ENCODE measurements around the gene RPS2. TPM values are rescaled to one million over a fixed set of nuclear protein-coding genes. Genes with fewer than 3 reads are reported as not detected.

Gene RPS2
- polyA plus RNA-seq, 1 of the 3 experiments (the other 2 are of a cell fraction): 6,384 TPM

GRCh38 chr16:2005646-2006045 lies 41.0 kb upstream of the RPS2 start:
- Histone ChIP-seq H3K4me2 (no peak overlapping the region), H3K9ac (no peak overlapping the region), H3K36me3 (replicated peaks in 1 of 2; ENCODE audit: control insufficient read depth in 1 of 2, insufficient read depth in 2 of 2, low read length in 1 of 2) (peaks cover 3 to 35% of the 10 kb centered on the region in 2 experiments), H3K27me3 (ENCODE audit: insufficient read depth) (no peaks in the 10 kb centered on the region), H3K9me2 (no peaks in the 10 kb centered on the region), H4K20me1 (ENCODE audit: insufficient read depth) (peaks cover 73% of the 10 kb centered on the region), H2AFZ (ENCODE audit: low read depth) (no peak overlapping the region), H3K4me3 (ENCODE audit: low read depth in 2 of 2, low read length in 1 of 2) (no peak overlapping the region; a peak in 1 of 4 replicates), H3K79me2 (ENCODE audit: insufficient read depth) (peaks cover 85% of the 10 kb centered on the region), H3K27ac (ENCODE audit: low read depth in 2 of 2, low read length in 1 of 2) (peak overlapping the region in 1 of 2 experiments; percentile 25; a peak in 1 of 4 replicates), H3K4me1 (ENCODE audit: control insufficient read depth in 1 of 2, insufficient read depth in 2 of 2, low read depth in 1 of 2, low read length in 1 of 2) (peaks cover 24 to 60% of the 10 kb centered on the region in 2 experiments; a peak in 3 of 4 replicates), H3F3A (replicated peaks; ENCODE audit: insufficient read depth) (peaks cover 15% of the 10 kb centered on the region), H3K9me3 (no peaks in the 10 kb centered on the region)
- TF ChIP-seq TAF1 (IDR thresholded peaks at IDR 0.05; ENCODE audit: borderline replicate concordance, low read depth, low read length): no peak
- TF ChIP-seq SIN3A (IDR thresholded peaks at IDR 0.05; ENCODE audit: borderline replicate concordance, low read depth, low read length): no peak
- TF ChIP-seq NFIC (IDR thresholded peaks at IDR 0.05; ENCODE audit: borderline replicate concordance): no peak
- no peak for TF ChIP-seq USF2 (IDR thresholded peaks at IDR 0.05; ENCODE audit: borderline replicate concordance, low read depth, low read length)
- no peak for TF ChIP-seq JUND (IDR thresholded peaks at IDR 0.05)
- no peak for TF ChIP-seq EP300 (IDR thresholded peaks at IDR 0.05; ENCODE audit: borderline replicate concordance in 1 of 2, low read depth in 1 of 2, low read length in 1 of 2)
- TF ChIP-seq RFX5 (IDR thresholded peaks at IDR 0.05; ENCODE audit: low read length): no peak
- TF ChIP-seq PBX3 (IDR thresholded peaks at IDR 0.05): no peak
- no peak for TF ChIP-seq USF1 (IDR thresholded peaks at IDR 0.05; ENCODE audit: borderline replicate concordance, low read depth)
- no peak for TF ChIP-seq FOXJ3 (CRISPR knock-in tag; IDR thresholded peaks at IDR 0.05)
- no peak for TF ChIP-seq RCOR1 (IDR thresholded peaks at IDR 0.05; ENCODE audit: low read length)
- no peak for TF ChIP-seq CTCF (IDR thresholded peaks at IDR 0.05)
- no peak for TF ChIP-seq RXRA (IDR thresholded peaks at IDR 0.05; ENCODE audit: borderline replicate concordance, low read depth)
- DNase-seq: no peak
- ChIA-PET POLR2A (interaction anchor here (0.9 kb wide), 1 partner anchor 41 kb away, joined by 4 read pairs; the partner anchor contains the start of gene RPS2), CTCF (interaction anchor here (2.9 to 4.1 kb wide), 5 partner anchors 16 to 148 kb away, joined by 19 to 108 read pairs (median 26); partner anchors contain the start of genes GFER, NOXO1, NTHL1 and SYNGR3)
- 83% methylated on average over 16 of the region's 21 CpGs for WGBS (ENCODE audit: low lambda C conversion rate)
